Tibial nerve (tissue), 4 donors: ENCODE measurements around the gene AMY1B.
"Not testable (repeated sequence)": the region's sequence is repeated elsewhere in the genome, so short reads cannot be mapped to it uniquely, and the experiment has no call there.

Experiments
- CTCF ChIP-seq, 5 experiments: fragments of 200-600 bp in 3 of 5; fragments of 450-650 bp in 2 of 5; sonication (generic) in 3 of 5; IDR thresholded peaks; one replicate each; pipeline ENCODE4 v1.5.1; 2016 to 2019; ENCODE audit warnings: antibody characterized with exemption in 5 of 5, mild to moderate bottlenecking in 3 of 5, moderate library complexity in 2 of 5
- EP300 ChIP-seq, 2 donors: sonication (generic); formaldehyde crosslinking; IDR thresholded peaks; one replicate each; pipeline ENCODE4 v1.6.1; 2017; ENCODE audit warnings: antibody characterized with exemption in 2 of 2, mild to moderate bottlenecking in 1 of 2
- POLR2A ChIP-seq, 2 donors: fragments of 450-650 bp; IDR thresholded peaks; one replicate each; pipeline ENCODE4 v1.6.1; 2017; ENCODE audit warnings: antibody characterized with exemption in 2 of 2, mild to moderate bottlenecking in 2 of 2, moderate library complexity in 2 of 2

DNA sequence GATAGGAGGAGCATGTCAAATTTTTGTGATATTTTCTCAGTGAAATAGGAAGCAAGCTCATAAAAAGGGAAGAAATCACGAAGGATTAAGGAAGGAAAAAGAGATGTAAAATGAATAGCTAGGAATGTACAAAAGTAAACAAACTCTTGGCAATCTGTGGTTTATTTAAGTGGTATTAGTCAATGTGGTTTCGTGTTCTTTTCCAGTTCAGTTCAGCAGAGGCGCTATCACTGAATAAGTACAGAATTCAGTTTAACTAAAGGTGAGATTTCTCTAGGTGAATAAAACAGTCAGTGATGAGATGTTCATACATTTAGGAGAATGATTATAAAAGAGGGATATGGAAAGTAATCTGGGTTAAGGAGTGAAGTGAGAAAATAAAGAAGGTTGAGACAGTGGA is 52.1 kb downstream of the AMY1B start:
- TF ChIP-seq CTCF, POLR2A, EP300 (IDR thresholded peaks at IDR 0.05): not testable (repeated sequence)
